ENCODE data around the gene DMRT2. TPM values are rescaled to one million over a fixed set of nuclear protein-coding genes. Genes with fewer than 3 reads are reported as not detected.
A peak's percentile ranks its signal among the peaks of the same experiment; 100 is the strongest.

Gene DMRT2
- total RNA-seq, 2 experiments from 2014 or later: 14.7 to 18.9 TPM

DNA sequence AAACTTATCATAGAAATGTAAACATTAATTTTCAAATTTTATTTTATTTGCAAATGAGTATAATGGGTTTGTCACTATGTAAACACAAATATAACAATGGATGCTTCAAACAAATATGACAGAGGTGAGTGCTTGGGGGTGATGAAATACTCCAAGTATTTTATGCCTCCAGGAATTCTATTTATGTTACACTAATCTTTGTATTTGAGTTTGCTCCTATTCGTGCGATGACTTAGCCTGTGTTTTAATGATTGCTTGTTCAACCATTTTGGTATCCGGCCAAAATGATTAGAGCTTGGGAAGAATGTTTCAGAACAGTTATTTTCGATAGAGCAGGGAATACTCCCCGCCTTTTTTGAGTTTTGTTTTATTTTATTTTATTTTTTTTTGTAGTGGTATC lies 5.0 kb downstream of the DMRT2 start:
- Histone ChIP-seq H2AFZ (ENCODE audit: low read length) (no peak overlapping the region), H3K36me3 (ENCODE audit: insufficient read depth, low read length) (peaks cover 21% of the 10 kb centered on the region), H3K4me2 (ENCODE audit: low read length) (no peak overlapping the region), H3K9me3 (ENCODE audit: low read length) (no peaks in the 10 kb centered on the region), H3K9me2 (ENCODE audit: insufficient read depth, low read length) (no peaks in the 10 kb centered on the region), H3K4me1 (ENCODE audit: insufficient read depth, low read length, poor library complexity, severe bottlenecking) (peaks cover 3% of the 10 kb centered on the region), H3K27ac (ENCODE audit: low read depth, low read length, poor library complexity, severe bottlenecking) (no peak overlapping the region), H3K4me3 (ENCODE audit: low read depth, low read length, poor library complexity, severe bottlenecking) (no peak overlapping the region), H4K20me1 (ENCODE audit: insufficient read depth, low read length) (no peaks in the 10 kb centered on the region), H3K79me2 (ENCODE audit: insufficient read depth, low read depth, low read length) (no peaks in the 10 kb centered on the region)
- ChIA-PET CTCF (ENCODE audit: unreplicated experiment) (no interaction called here), POLR2A (interaction anchor here (0.7 kb wide), 1 partner anchor 1092 kb away, joined by 3 read pairs; no protein-coding TSS in a partner anchor)
- DNase-seq (ENCODE audit: low spot score): no peak
- intact Hi-C loops (cut with micrococcal nuclease; ENCODE audit: unreplicated experiment): no loop called here
- TSS peak; percentile 23 for BruUV-seq (replicated peaks)
- TF ChIP-seq, protein P1, sequence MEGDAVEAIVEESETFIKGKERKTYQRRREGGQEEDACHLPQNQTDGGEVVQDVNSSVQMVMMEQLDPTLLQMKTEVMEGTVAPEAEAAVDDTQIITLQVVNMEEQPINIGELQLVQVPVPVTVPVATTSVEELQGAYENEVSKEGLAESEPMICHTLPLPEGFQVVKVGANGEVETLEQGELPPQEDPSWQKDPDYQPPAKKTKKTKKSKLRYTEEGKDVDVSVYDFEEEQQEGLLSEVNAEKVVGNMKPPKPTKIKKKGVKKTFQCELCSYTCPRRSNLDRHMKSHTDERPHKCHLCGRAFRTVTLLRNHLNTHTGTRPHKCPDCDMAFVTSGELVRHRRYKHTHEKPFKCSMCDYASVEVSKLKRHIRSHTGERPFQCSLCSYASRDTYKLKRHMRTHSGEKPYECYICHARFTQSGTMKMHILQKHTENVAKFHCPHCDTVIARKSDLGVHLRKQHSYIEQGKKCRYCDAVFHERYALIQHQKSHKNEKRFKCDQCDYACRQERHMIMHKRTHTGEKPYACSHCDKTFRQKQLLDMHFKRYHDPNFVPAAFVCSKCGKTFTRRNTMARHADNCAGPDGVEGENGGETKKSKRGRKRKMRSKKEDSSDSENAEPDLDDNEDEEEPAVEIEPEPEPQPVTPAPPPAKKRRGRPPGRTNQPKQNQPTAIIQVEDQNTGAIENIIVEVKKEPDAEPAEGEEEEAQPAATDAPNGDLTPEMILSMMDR (conservative IDR thresholded peaks at IDR 0.05; ENCODE audit: low read length): no peak
- no peak for TF ChIP-seq EZH2phosphoT487 (IDR thresholded peaks at IDR 0.05; ENCODE audit: borderline replicate concordance, low read depth, low read length)

DNA sequence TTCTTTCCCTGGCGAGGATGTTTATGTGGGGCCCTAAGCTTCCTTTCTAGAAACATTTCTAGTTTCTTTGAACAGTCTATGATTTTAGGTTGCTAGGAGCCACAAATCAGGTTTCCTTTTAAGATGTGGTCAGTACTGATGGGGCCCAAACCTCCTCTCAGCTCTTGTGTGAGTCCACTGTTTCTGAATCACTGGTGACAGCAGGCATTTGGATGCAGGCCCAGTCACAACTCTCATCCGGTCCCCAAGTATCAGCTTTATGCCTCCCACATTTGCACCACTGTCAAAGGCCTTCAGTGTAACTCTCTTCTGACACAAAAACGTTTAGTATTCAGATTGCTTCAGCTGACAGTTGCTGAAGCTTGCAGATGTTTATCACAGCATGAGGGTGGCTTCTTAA lies 7.8 kb downstream of the DMRT2 start:
- Histone ChIP-seq H3K4me3 (ENCODE audit: low read depth, low read length, poor library complexity, severe bottlenecking) (no peak overlapping the region), H3K79me2 (ENCODE audit: insufficient read depth, low read depth, low read length) (no peaks in the 10 kb centered on the region), H4K20me1 (ENCODE audit: insufficient read depth, low read length) (no peaks in the 10 kb centered on the region), H3K4me2 (ENCODE audit: low read length) (no peak overlapping the region), H3K27ac (ENCODE audit: low read depth, low read length, poor library complexity, severe bottlenecking) (no peak overlapping the region), H3K36me3 (ENCODE audit: insufficient read depth, low read length) (peaks cover 21% of the 10 kb centered on the region), H3K4me1 (ENCODE audit: insufficient read depth, low read length, poor library complexity, severe bottlenecking) (no peaks in the 10 kb centered on the region), H3K9me2 (ENCODE audit: insufficient read depth, low read length) (no peaks in the 10 kb centered on the region), H2AFZ (ENCODE audit: low read length) (no peak overlapping the region), H3K9me3 (ENCODE audit: low read length) (no peaks in the 10 kb centered on the region)
- CTCF ChIA-PET (ENCODE audit: unreplicated experiment): interaction anchor here (0.6 kb wide), 1 partner anchor 44 kb away, joined by 3 read pairs; no protein-coding TSS in a partner anchor
- BruUV-seq (replicated peaks): no TSS peak
- POLR2A ChIA-PET: no interaction called here
- TF ChIP-seq, protein P1 (conservative IDR thresholded peaks at IDR 0.05; ENCODE audit: low read length): no peak
- DNase-seq (ENCODE audit: low spot score): no peak
- intact Hi-C loops (cut with micrococcal nuclease; ENCODE audit: unreplicated experiment): no loop called here

DNA sequence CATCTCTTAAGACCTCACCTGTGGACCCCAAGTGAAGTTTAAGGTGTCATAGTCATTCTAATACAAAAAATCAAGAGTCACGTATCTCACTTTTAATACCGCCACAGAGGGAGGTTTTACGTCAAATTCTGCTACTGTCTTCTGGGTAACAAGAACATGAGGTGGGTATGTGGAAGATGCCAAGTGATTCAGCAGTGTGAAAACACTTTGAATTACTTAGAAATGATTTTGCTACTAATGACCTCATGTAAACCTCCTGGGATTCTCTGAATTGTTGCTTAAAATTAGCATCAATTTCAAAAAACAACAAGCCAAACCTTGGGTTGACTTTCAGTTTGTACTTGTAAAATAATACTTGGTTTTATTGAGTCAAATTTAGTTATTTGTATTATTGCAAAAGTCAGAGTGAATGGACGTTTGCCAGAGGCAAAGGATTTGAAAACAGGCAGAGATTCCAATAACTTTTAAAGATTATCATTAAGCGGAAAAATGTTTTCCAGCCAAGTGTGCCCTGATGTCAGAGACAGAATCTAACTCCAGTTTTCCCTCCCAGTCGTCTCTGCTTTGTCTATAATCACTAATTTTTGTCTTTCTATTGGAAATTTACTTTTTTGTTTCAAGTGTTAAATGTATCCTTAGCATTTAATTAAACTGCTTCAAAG lies 8.8 kb downstream of the DMRT2 start:
- ChIA-PET POLR2A (no interaction called here), CTCF (ENCODE audit: unreplicated experiment) (no interaction called here)
- no peaks in the 10 kb centered on the region for H3K79me2 ChIP-seq (ENCODE audit: insufficient read depth, low read depth, low read length)
- TF ChIP-seq, protein P1 (conservative IDR thresholded peaks at IDR 0.05; ENCODE audit: low read length): no peak
- no peak for TF ChIP-seq EZH2phosphoT487 (IDR thresholded peaks at IDR 0.05; ENCODE audit: borderline replicate concordance, low read depth, low read length)
- H3K4me2 ChIP-seq (ENCODE audit: low read length): no peak overlapping the region
- H3K4me1 ChIP-seq (ENCODE audit: insufficient read depth, low read length, poor library complexity, severe bottlenecking): no peaks in the 10 kb centered on the region
- H3K9me2 ChIP-seq (ENCODE audit: insufficient read depth, low read length): no peaks in the 10 kb centered on the region
- no peak overlapping the region for H3K27ac ChIP-seq (ENCODE audit: low read depth, low read length, poor library complexity, severe bottlenecking)
- H4K20me1 ChIP-seq (ENCODE audit: insufficient read depth, low read length): no peaks in the 10 kb centered on the region
- no peaks in the 10 kb centered on the region for H3K9me3 ChIP-seq (ENCODE audit: low read length)
- peaks cover 14% of the 10 kb centered on the region for H3K36me3 ChIP-seq (ENCODE audit: insufficient read depth, low read length)
- intact Hi-C loops (cut with micrococcal nuclease; ENCODE audit: unreplicated experiment): no loop called here
- BruUV-seq (replicated peaks): no TSS peak
- H2AFZ ChIP-seq (ENCODE audit: low read length): no peak overlapping the region
- no peak for DNase-seq (ENCODE audit: low spot score)
- no peak overlapping the region for H3K4me3 ChIP-seq (ENCODE audit: low read depth, low read length, poor library complexity, severe bottlenecking)

Data from OCI-LY7 (cell line).